ENCODE measurements around the gene SOCS2. TPM values are rescaled to one million over a fixed set of nuclear protein-coding genes. Genes with fewer than 3 reads are reported as not detected.

SOCS2 gene
- total and polyA plus RNA-seq, 2 of the 13 experiments (the other 11 are each of a cell fraction or from before 2014, with no cell fraction given): 0.62 to 1.5 TPM

GRCh38 chr12:93570552-93571364 is 1.7 kb upstream of the SOCS2 start (continued):
- TF ChIP-seq TERF1 (CRISPR knock-in tag; IDR thresholded peaks at IDR 0.05) (no peak), GABPB1 (CRISPR knock-in tag; IDR thresholded peaks at IDR 0.05) (peak; percentile 62; the same call in 1 of the 2 replicates), FOXO1 (CRISPR knock-in tag; IDR thresholded peaks at IDR 0.05) (0 out of 2 replicates have a peak, but pooled peaks have one; percentile 6), MED8 (CRISPR knock-in tag; IDR thresholded peaks at IDR 0.05; ENCODE audit: insufficient replicate concordance) (no peak), KDM2A (CRISPR knock-in tag; IDR thresholded peaks at IDR 0.05; ENCODE audit: borderline replicate concordance, low read depth) (peak; percentile 90), NFKB2 (CRISPR knock-in tag; IDR thresholded peaks at IDR 0.05; ENCODE audit: borderline replicate concordance) (peak; percentile 87; the same call in 1 of the 2 replicates), ZXDC (CRISPR knock-in tag; IDR thresholded peaks at IDR 0.05) (no peak), CENPX (CRISPR knock-in tag; IDR thresholded peaks at IDR 0.05) (no peak), ZNF503 (CRISPR knock-in tag; IDR thresholded peaks at IDR 0.05) (peak; percentile 77; the same call in 1 of the 2 replicates), FOXM1 (CRISPR knock-in tag; IDR thresholded peaks at IDR 0.05) (no peak), SMARCC2 (IDR thresholded peaks at IDR 0.05) (no peak), BHLHE40 (IDR thresholded peaks at IDR 0.05; ENCODE audit: low read length) (peak; percentile 97), ZBTB38 (CRISPR knock-in tag; IDR thresholded peaks at IDR 0.05) (peak; percentile 25; the same call in 1 of the 2 replicates), ATF2 (CRISPR knock-in tag; IDR thresholded peaks at IDR 0.05) (no peak), NCOA1 (CRISPR knock-in tag; IDR thresholded peaks at IDR 0.05) (0 out of 2 replicates have a peak, but pooled peaks have one; percentile 73), ZNF557 (CRISPR knock-in tag; IDR thresholded peaks at IDR 0.05) (0 out of 2 replicates have a peak, but pooled peaks have one; percentile 32), ZNF30 (CRISPR knock-in tag; IDR thresholded peaks at IDR 0.05) (0 out of 2 replicates have a peak, but pooled peaks have one; percentile 65), NCOA2 (CRISPR knock-in tag; IDR thresholded peaks at IDR 0.05) (0 out of 2 replicates have a peak, but pooled peaks have one; percentile 45), ZNF784 (CRISPR knock-in tag; IDR thresholded peaks at IDR 0.05; ENCODE audit: borderline replicate concordance) (no peak; the same call in 1 of the 2 replicates), ZMYM4 (CRISPR knock-in tag; IDR thresholded peaks at IDR 0.05) (peak; percentile 41; the same call in 1 of the 2 replicates), ZNF121 (CRISPR knock-in tag; IDR thresholded peaks at IDR 0.05) (no peak), MED13 (CRISPR knock-in tag; IDR thresholded peaks at IDR 0.05) (no peak)
